Right forelimb (tissue), 1 donor: ENCODE measurements around the gene CAPN12.

Source experiments
- DNase-seq: peaks from one replicate; pipeline ENCODE4 v3.0.0-alpha.2; 2018

The CAPN12 gene

GRCh38 chr19:38723990-38724854 lies 20.1 kb downstream of the CAPN12 start:
- DNase-seq: no peak

- DNase-seq: no peak
Observed at GRCh38 chr19:38723606-38723965, 20.7 kb downstream of the CAPN12 start.

- DNase-seq: no peak
Observed at GRCh38 chr19:38722947-38723605, 21.2 kb downstream of the CAPN12 start.

GRCh38 chr19:38721979-38722773 lies 22.1 kb downstream of the CAPN12 start:
- DNase-seq: no peak

GRCh38 chr19:38721496-38721895 lies 22.8 kb downstream of the CAPN12 start:
- no peak for DNase-seq

- DNase-seq: no peak
Observed at GRCh38 chr19:38720559-38721236, 23.6 kb downstream of the CAPN12 start.

- DNase-seq: no peak
Observed at GRCh38 chr19:38719761-38720558, 24.3 kb downstream of the CAPN12 start.

- DNase-seq: peak; percentile 76
Observed at GRCh38 chr19:38718747-38719543, 25.3 kb downstream of the CAPN12 start.

GRCh38 chr19:38717855-38718254 lies 26.4 kb downstream of the CAPN12 start:
- no peak for DNase-seq

GRCh38 chr19:38717051-38717450 lies 27.2 kb downstream of the CAPN12 start:
- no peak for DNase-seq

- DNase-seq: no peak
Observed at GRCh38 chr19:38715555-38715954, 28.7 kb downstream of the CAPN12 start.

- DNase-seq: no peak
Observed at GRCh38 chr19:38714354-38714778, 29.9 kb downstream of the CAPN12 start.

- DNase-seq: no peak
Observed at GRCh38 chr19:38713865-38714264, 30.4 kb downstream of the CAPN12 start.

- DNase-seq: no peak
Observed at GRCh38 chr19:38713227-38713649, 31.0 kb downstream of the CAPN12 start.

- no peak for DNase-seq
Observed at GRCh38 chr19:38712161-38712748, 32.0 kb downstream of the CAPN12 start.

- DNase-seq: no peak
Observed at GRCh38 chr19:38711726-38712153, 32.5 kb downstream of the CAPN12 start.

GRCh38 chr19:38710928-38711725 lies 33.1 kb downstream of the CAPN12 start:
- no peak for DNase-seq

- DNase-seq: no peak
Observed at GRCh38 chr19:38710416-38710702, 33.9 kb downstream of the CAPN12 start.

GRCh38 chr19:38709671-38710415 lies 34.4 kb downstream of the CAPN12 start:
- no peak for DNase-seq
